WTC11 (cell line): ENCODE measurements around the gene NEURL1B. TPM values are rescaled to one million over a fixed set of nuclear protein-coding genes. Genes with fewer than 3 reads are reported as not detected.

ENCODE experiments used
- ATAC-seq: fragments of 200-7000 bp; cut with Tn5 transposase; 2 replicates; pipeline ENCODE4 v1.10.0; 2021; ENCODE audit warnings: mild to moderate bottlenecking, moderate library complexity
- CTCF ChIA-PET: fragments of 300-600 bp; sonication (Branson Sonifier 250); formaldehyde crosslinking; loops from one replicate; lab custom pipeline; 2021; ENCODE audit warnings: antibody characterized with exemption; lab: Charles Lee
- POLR2A ChIA-PET: fragments of 350-600 bp; sonication (Branson Sonifier 250); formaldehyde crosslinking; loops from one replicate; lab custom pipeline; 2021; ENCODE audit warnings: antibody characterized with exemption; lab: Charles Lee
- DNase-seq: peaks from one replicate; pipeline ENCODE4 v3.0.0; 2021; ENCODE audit warnings: low spot score
- H3K27ac Mint-ChIP-seq: 2 replicates; pipeline ENCODE4 v1.8.0; 2021; ENCODE audit warnings: mixed read lengths
- H3K27me3 Mint-ChIP-seq: 2 replicates; pipeline ENCODE4 v1.8.0; 2021; ENCODE audit warnings: low read depth, mild to moderate bottlenecking, moderate library complexity, mixed read lengths
- H3K36me3 Mint-ChIP-seq: 2 replicates; pipeline ENCODE4 v1.8.0; 2021; ENCODE audit warnings: mixed read lengths
- H3K4me1 Mint-ChIP-seq: 2 replicates; pipeline ENCODE4 v1.8.0; 2022; ENCODE audit warnings: mixed read lengths
- H3K4me3 Mint-ChIP-seq: 2 replicates; pipeline ENCODE4 v1.8.0; 2021; ENCODE audit warnings: mild to moderate bottlenecking, moderate library complexity, mixed read lengths
- H3K9me3 Mint-ChIP-seq: 2 replicates; pipeline ENCODE4 v1.8.0; 2021; ENCODE audit warnings: mixed read lengths
- ATF1 ChIP-seq: sonication (generic); formaldehyde crosslinking; IDR thresholded peaks from 2 replicates; pipeline ENCODE4 v1.8.1; 2023; ENCODE audit warnings: mild to moderate bottlenecking, moderate library complexity, missing genetic modification reagents
- ATF2 ChIP-seq: sonication (generic); formaldehyde crosslinking; IDR thresholded peaks from 2 replicates; pipeline ENCODE4 v1.8.1; 2022; ENCODE audit warnings: low read depth, missing genetic modification reagents, borderline replicate concordance
- ATF3 ChIP-seq: sonication (generic); formaldehyde crosslinking; conservative IDR thresholded peaks from 2 replicates; pipeline ENCODE4 v1.8.1; 2022; ENCODE audit warnings: mild to moderate bottlenecking, missing genetic modification reagents
- E2F1 ChIP-seq: sonication (generic); formaldehyde crosslinking; IDR thresholded peaks from 2 replicates; pipeline ENCODE4 v1.8.0; 2022; ENCODE audit warnings: mild to moderate bottlenecking, missing genetic modification reagents
- ERG ChIP-seq: fragments of 250-450 bp; sonication (Bioruptor Pico); IDR thresholded peaks from 2 replicates; pipeline ENCODE4 v1.8.0; 2021; ENCODE audit warnings: mild to moderate bottlenecking
- ESRRA ChIP-seq: sonication (generic); formaldehyde crosslinking; IDR thresholded peaks from 2 replicates; pipeline ENCODE4 v1.8.1; 2022; ENCODE audit warnings: mild to moderate bottlenecking, missing genetic modification reagents, borderline replicate concordance
- FOXP4 ChIP-seq: sonication (generic); formaldehyde crosslinking; IDR thresholded peaks from 2 replicates; pipeline ENCODE4 v1.8.0; 2022; ENCODE audit warnings: mild to moderate bottlenecking, missing genetic modification reagents
- JAZF1 ChIP-seq: fragments of 250-450 bp; sonication (Bioruptor Pico); IDR thresholded peaks from 2 replicates; pipeline ENCODE4 v1.9.0; 2021; ENCODE audit warnings: moderate library complexity, mild to moderate bottlenecking, inconsistent platforms
- MAX ChIP-seq: sonication (generic); formaldehyde crosslinking; IDR thresholded peaks from 2 replicates; pipeline ENCODE4 v1.8.0; 2022; ENCODE audit warnings: mild to moderate bottlenecking, missing genetic modification reagents
- MLX ChIP-seq: sonication (generic); formaldehyde crosslinking; IDR thresholded peaks from 2 replicates; pipeline ENCODE4 v1.8.1; 2023; ENCODE audit warnings: mild to moderate bottlenecking, missing genetic modification reagents, moderate library complexity
- MYBL2 ChIP-seq: sonication (generic); formaldehyde crosslinking; IDR thresholded peaks from 2 replicates; pipeline ENCODE4 v1.8.1; 2023; ENCODE audit warnings: mild to moderate bottlenecking, moderate library complexity, missing genetic modification reagents
- NR3C1 ChIP-seq: sonication (generic); formaldehyde crosslinking; conservative IDR thresholded peaks from 2 replicates; pipeline ENCODE4 v1.8.1; 2023; ENCODE audit warnings: low read depth, mild to moderate bottlenecking, missing genetic modification reagents
- OVOL2 ChIP-seq: fragments of 250-450 bp; sonication (Bioruptor Pico); IDR thresholded peaks from 2 replicates; pipeline ENCODE4 v1.9.0; 2021; ENCODE audit warnings: mild to moderate bottlenecking, borderline replicate concordance
- PREB ChIP-seq: sonication (generic); formaldehyde crosslinking; IDR thresholded peaks from 2 replicates; pipeline ENCODE4 v1.8.1; 2022; ENCODE audit warnings: mild to moderate bottlenecking, missing genetic modification reagents, moderate library complexity, borderline replicate concordance
- PRRX2 ChIP-seq: fragments of 250-450 bp; sonication (Bioruptor Pico); IDR thresholded peaks from 2 replicates; pipeline ENCODE4 v1.8.0; 2021; ENCODE audit warnings: mild to moderate bottlenecking
- SOX15 ChIP-seq: fragments of 250-450 bp; sonication (Bioruptor Pico); IDR thresholded peaks from 2 replicates; pipeline ENCODE4 v1.9.0; 2021; ENCODE audit warnings: mild to moderate bottlenecking
- TP53 ChIP-seq: sonication (generic); formaldehyde crosslinking; IDR thresholded peaks from 2 replicates; pipeline ENCODE4 v1.8.1; 2023; ENCODE audit warnings: mild to moderate bottlenecking, missing genetic modification reagents
- USF2 ChIP-seq: sonication (generic); formaldehyde crosslinking; IDR thresholded peaks from 2 replicates; pipeline ENCODE4 v1.8.1; 2023; ENCODE audit warnings: mild to moderate bottlenecking, missing genetic modification reagents, moderate library complexity
- ZMAT4 ChIP-seq: fragments of 250-450 bp; sonication (Bioruptor Pico); IDR thresholded peaks from 2 replicates; pipeline ENCODE4 v1.9.0; 2021; ENCODE audit warnings: mild to moderate bottlenecking
- ZNF121 ChIP-seq: sonication (generic); formaldehyde crosslinking; IDR thresholded peaks from 2 replicates; pipeline ENCODE4 v1.8.0; 2023; ENCODE audit warnings: missing genetic modification reagents
- ZNF263 ChIP-seq: sonication (generic); formaldehyde crosslinking; IDR thresholded peaks from 2 replicates; pipeline ENCODE4 v1.8.1; 2022; ENCODE audit warnings: low read depth, mild to moderate bottlenecking, moderate library complexity, missing genetic modification reagents
- ZNF281 ChIP-seq: sonication (generic); formaldehyde crosslinking; IDR thresholded peaks from 2 replicates; pipeline ENCODE4 v1.8.0; 2023; ENCODE audit warnings: mild to moderate bottlenecking, missing genetic modification reagents
- ZNF317 ChIP-seq: sonication (generic); formaldehyde crosslinking; IDR thresholded peaks from 2 replicates; pipeline ENCODE4 v1.8.1; 2023; ENCODE audit warnings: low read depth, mild to moderate bottlenecking, moderate library complexity, missing genetic modification reagents, borderline replicate concordance
- ZNF423 ChIP-seq: fragments of 250-450 bp; sonication (Bioruptor Pico); IDR thresholded peaks from 2 replicates; pipeline ENCODE4 v2.1.2; 2022; ENCODE audit warnings: mild to moderate bottlenecking, moderate library complexity
- total RNA-seq: library from RNA; stranded (reverse); gene quantifications from 3 replicates; pipeline ENCODE4 v1.2.3, GENCODE V29; 2021

Gene NEURL1B
- total RNA-seq, 1 experiment from 2014 or later: 9.8 TPM

- DNase-seq (peak; percentile 61), ATAC-seq (peak; percentile 11)
- Mint-ChIP-seq H3K4me1 (peaks cover 70% of the 10 kb centered on the region), H3K27me3 (peaks cover 40% of the 10 kb centered on the region), H3K27ac (no peak overlapping the region), H3K36me3 (no peaks in the 10 kb centered on the region), H3K9me3 (no peaks in the 10 kb centered on the region), H3K4me3 (peak overlapping the region; percentile 66)
- CTCF ChIA-PET: interaction anchor here (0.9 to 1.9 kb wide), 6 partner anchors 13 to 190 kb away, joined by 3 to 6 read pairs (median 4); no protein-coding TSS in a partner anchor
- POLR2A ChIA-PET: no interaction called here
- TF ChIP-seq FOXP4 (CRISPR knock-in tag): no peak; the same call in 1 of the 2 replicates
- TF ChIP-seq ZMAT4 (CRISPR knock-in tag): no peak
- no peak for TF ChIP-seq PREB
- TF ChIP-seq ERG (CRISPR knock-in tag): no peak
- TF ChIP-seq ZNF121 (CRISPR knock-in tag): no peak
- no peak for TF ChIP-seq ATF2 (CRISPR knock-in tag)
- peak; percentile 5; the same call in 1 of the 2 replicates for TF ChIP-seq MYBL2 (CRISPR knock-in tag)
- TF ChIP-seq ESRRA (CRISPR knock-in tag): 0 out of 2 replicates have a peak, but pooled peaks have one; percentile 12
- TF ChIP-seq ZNF281 (CRISPR knock-in tag): no peak
- TF ChIP-seq ZNF263: no peak; the same call in 1 of the 2 replicates
- peak; percentile 54; the same call in 1 of the 2 replicates for TF ChIP-seq MAX (CRISPR knock-in tag)
- no peak for TF ChIP-seq OVOL2 (CRISPR knock-in tag)
- TF ChIP-seq USF2 (CRISPR knock-in tag): no peak
- no peak for TF ChIP-seq TP53
- TF ChIP-seq NR3C1 (CRISPR knock-in tag): no peak
- TF ChIP-seq ATF1: no peak
- no peak for TF ChIP-seq ATF3
- TF ChIP-seq ZNF423 (CRISPR knock-in tag): peak; percentile 26
- TF ChIP-seq JAZF1 (CRISPR knock-in tag): no peak
- TF ChIP-seq PRRX2 (CRISPR knock-in tag): no peak
- TF ChIP-seq ZNF317 (CRISPR knock-in tag): no peak
- TF ChIP-seq E2F1: no peak
- no peak for TF ChIP-seq SOX15
- no peak for TF ChIP-seq MLX (CRISPR knock-in tag)
Observed at GRCh38 chr5:172641359-172642050, 442 bp downstream of the NEURL1B start.
